PC-9 (cell line): Measurements from ENCODE around the gene YPEL2. TPM values are rescaled to one million over a fixed set of nuclear protein-coding genes. Genes with fewer than 3 reads are reported as not detected.

Experiments
- BruUV-seq: library from RNA; stranded (reverse); fragments of 400-500 nt; replicated peaks from 2 replicates; lab custom pipeline; 2021; lab: Mats Ljungman, UMichigan
- CTCF ChIA-PET: fragments of 300-600 bp; sonication (Branson Sonifier 250); formaldehyde crosslinking; loops from one replicate; lab custom pipeline; 2022; ENCODE audit warnings: antibody characterized with exemption; lab: Charles Lee
- POLR2A ChIA-PET: fragments of 300-600 bp; sonication (Branson Sonifier 250); formaldehyde crosslinking; loops from one replicate; lab custom pipeline; 2022; ENCODE audit warnings: antibody characterized with exemption; ENCODE audit not compliant: unreplicated experiment; lab: Charles Lee
- DNase-seq, 2 experiments: peaks; one replicate each; pipeline versions ENCODE4 v3.0.0 to v3.0.0-alpha.2; 2015 to 2022; ENCODE audit warnings: mixed read lengths in 1 of 2
- H2AFZ ChIP-seq: fragments of 200-600 bp; sonication (generic); 2 replicates; pipeline ENCODE4 v1.8.1; 2017; ENCODE audit warnings: antibody characterized with exemption
- H3F3A ChIP-seq: fragments of 200-600 bp; sonication (generic); 2 replicates; pipeline ENCODE4 v1.8.1; 2017; ENCODE audit warnings: antibody characterized with exemption, mild to moderate bottlenecking, low read depth; ENCODE audit not compliant: insufficient read depth
- H3K27ac ChIP-seq: fragments of 200-600 bp; sonication (generic); 2 replicates; pipeline ENCODE4 v1.6.1; 2016; ENCODE audit warnings: mixed run types
- H3K27me3 ChIP-seq: fragments of 200-600 bp; sonication (generic); 2 replicates; pipeline ENCODE4 v1.6.1; 2016; ENCODE audit warnings: low read depth, mixed run types; ENCODE audit not compliant: insufficient read depth
- H3K36me3 ChIP-seq: fragments of 200-600 bp; sonication (generic); 2 replicates; pipeline ENCODE4 v1.6.1; 2016; ENCODE audit warnings: low read depth, mixed run types
- H3K4me1 ChIP-seq: fragments of 200-600 bp; sonication (generic); replicated peaks from 2 replicates; pipeline ENCODE4 v1.6.1; 2016; ENCODE audit warnings: mixed run types; ENCODE audit not compliant: insufficient read depth
- H3K4me2 ChIP-seq: fragments of 200-600 bp; sonication (generic); 2 replicates; pipeline ENCODE4 v1.6.1; 2017; ENCODE audit warnings: mixed run types
- H3K4me3 ChIP-seq: fragments of 200-600 bp; sonication (generic); 2 replicates; pipeline ENCODE4 v1.6.1; 2016; ENCODE audit warnings: mixed run types
- H3K79me2 ChIP-seq: fragments of 200-600 bp; sonication (generic); 2 replicates; pipeline ENCODE4 v1.6.1; 2017; ENCODE audit warnings: low read depth, mixed run types
- H3K9me2 ChIP-seq: fragments of 200-600 bp; sonication (generic); 2 replicates; pipeline ENCODE4 v1.8.1; 2017; ENCODE audit warnings: mild to moderate bottlenecking; ENCODE audit not compliant: insufficient read depth
- H3K9me3 ChIP-seq: fragments of 200-600 bp; sonication (generic); 2 replicates; pipeline ENCODE4 v1.8.1; 2016; ENCODE audit warnings: low read depth; ENCODE audit not compliant: insufficient read depth
- H4K20me1 ChIP-seq: fragments of 200-600 bp; sonication (generic); 2 replicates; pipeline ENCODE4 v1.8.1; 2017; ENCODE audit not compliant: insufficient read depth
- CTCF ChIP-seq: fragments of 200-600 bp; sonication (generic); conservative IDR thresholded peaks from 2 replicates; pipeline ENCODE4 v1.6.1; 2017; ENCODE audit warnings: mixed run types, antibody characterized with exemption, mild to moderate bottlenecking, moderate library complexity
- EZH2 ChIP-seq: fragments of 200-600 bp; sonication (generic); IDR thresholded peaks from 2 replicates; pipeline ENCODE4 v1.8.0; 2017; ENCODE audit warnings: antibody characterized with exemption, low read depth
- intact Hi-C: fragments of 100-400 bp; cut with micrococcal nuclease; formaldehyde crosslinking; loops from one replicate; pipeline ENCODE4 v1.10.0; 2022; ENCODE audit not compliant: unreplicated experiment
- total RNA-seq: library from RNA; stranded (reverse); gene quantifications from 2 replicates; pipeline ENCODE4 v1.2.3, GENCODE V29; 2021

Gene YPEL2
- total RNA-seq, 1 experiment from 2014 or later, result 12.9 TPM

GRCh38 chr17:59349178-59349577 lies 17.7 kb downstream of the YPEL2 start:
- no peaks in the 10 kb centered on the region for H3K9me2 ChIP-seq
- no peaks in the 10 kb centered on the region for H3K9me3 ChIP-seq
- no peak for TF ChIP-seq EZH2
- TF ChIP-seq CTCF, result no peak
- no peak overlapping the region for H3K27ac ChIP-seq
- no TSS peak for BruUV-seq
- H3K36me3 ChIP-seq, result no peaks in the 10 kb centered on the region
- H3K4me2 ChIP-seq, result no peak overlapping the region
- H3F3A ChIP-seq, result 0 out of 2 replicates have a peak, but pooled peaks cover 14% of the 10 kb centered on the region
- H3K4me3 ChIP-seq, result no peak overlapping the region
- H4K20me1 ChIP-seq, result no peaks in the 10 kb centered on the region
- H3K4me1 ChIP-seq, result peaks cover 15% of the 10 kb centered on the region
- H2AFZ ChIP-seq, result no peak overlapping the region
- DNase-seq, result no peak
- H3K27me3 ChIP-seq, result no peaks in the 10 kb centered on the region
- ChIA-PET CTCF (interaction anchor here (0.6 kb wide), 1 partner anchor 34 kb away, joined by 8 read pairs; no protein-coding TSS in a partner anchor), POLR2A (interaction anchor here (0.6 kb wide), 1 partner anchor 128 kb away, joined by 8 read pairs; no protein-coding TSS in a partner anchor)
- no peaks in the 10 kb centered on the region for H3K79me2 ChIP-seq
- intact Hi-C loops, result no loop called here

- POLR2A ChIA-PET, result no interaction called here
- intact Hi-C loops, result no loop called here
Measured at GRCh38 chr17:59353106-59353854, 21.8 kb downstream of the YPEL2 start.

More at GRCh38 chr17:59353106-59353854, 21.8 kb downstream of the YPEL2 start:
- Histone ChIP-seq H3K4me2 (no peak overlapping the region), H2AFZ (no peak overlapping the region), H3K4me1 (peaks cover 4% of the 10 kb centered on the region), H3K27ac (no peak overlapping the region), H3K9me2 (no peaks in the 10 kb centered on the region), H3K4me3 (no peak overlapping the region), H3K79me2 (no peaks in the 10 kb centered on the region), H3K9me3 (no peaks in the 10 kb centered on the region), H4K20me1 (no peaks in the 10 kb centered on the region), H3F3A (peaks cover 3% of the 10 kb centered on the region; the same call in 1 of the 2 replicates), H3K36me3 (no peaks in the 10 kb centered on the region), H3K27me3 (no peaks in the 10 kb centered on the region)
- BruUV-seq, result no TSS peak
- no peak for DNase-seq
- TF ChIP-seq EZH2 (no peak), CTCF (no peak)
- CTCF ChIA-PET, result no interaction called here
